Measurements from ENCODE around the gene ZNF423.
A peak's percentile ranks its signal among the peaks of the same experiment; 100 is the strongest.

ZNF423 gene

DNA sequence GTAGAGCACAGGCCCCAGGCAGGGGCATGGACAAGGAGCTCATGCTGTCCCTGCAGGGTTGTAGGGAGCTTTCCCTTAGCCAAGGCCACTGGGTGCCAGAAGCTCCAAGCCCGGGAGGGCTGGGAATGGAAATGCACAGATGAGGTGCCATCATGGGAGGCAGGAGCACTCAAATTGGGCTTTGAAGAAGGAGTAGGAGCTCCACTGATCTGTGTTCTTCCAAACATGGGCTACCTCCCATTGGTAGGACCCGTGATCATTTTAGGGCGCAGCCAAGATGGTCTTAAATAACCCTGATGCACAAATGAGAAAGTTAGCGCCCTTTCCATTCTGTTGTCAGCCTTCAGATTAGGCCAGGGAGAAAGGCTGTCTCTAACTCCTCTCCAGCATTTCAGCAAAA lies 201.5 kb downstream of the ZNF423 start:
- no peak for DNase-seq (ENCODE audit: low read depth, low spot score)

DNA sequence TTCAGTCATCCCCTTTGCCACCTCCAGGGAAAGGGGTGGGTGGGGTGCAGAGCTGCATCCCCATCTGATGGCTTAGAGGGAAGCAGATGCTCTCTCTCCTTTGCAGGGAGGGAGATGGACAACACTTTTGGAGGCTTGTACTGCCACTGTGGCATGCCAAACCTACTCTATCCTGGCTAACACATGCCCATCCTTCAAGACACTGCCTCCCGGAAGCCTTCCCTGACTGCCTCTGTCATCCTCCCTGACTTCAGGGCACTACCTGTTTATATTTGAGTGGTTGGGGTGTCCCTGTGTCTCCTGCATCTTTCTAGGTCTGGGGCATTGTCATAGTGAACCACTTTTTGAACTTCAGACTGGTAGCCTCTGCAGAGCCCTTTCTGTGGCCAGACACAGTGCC lies 202.3 kb downstream of the ZNF423 start:
- no peak overlapping the region for H3K27ac ChIP-seq
- no peak for DNase-seq (ENCODE audit: low read depth, low spot score)

More for the DNA sequence above, 201.5 kb downstream of the ZNF423 start:
- H3K27ac ChIP-seq: no peak overlapping the region

DNA sequence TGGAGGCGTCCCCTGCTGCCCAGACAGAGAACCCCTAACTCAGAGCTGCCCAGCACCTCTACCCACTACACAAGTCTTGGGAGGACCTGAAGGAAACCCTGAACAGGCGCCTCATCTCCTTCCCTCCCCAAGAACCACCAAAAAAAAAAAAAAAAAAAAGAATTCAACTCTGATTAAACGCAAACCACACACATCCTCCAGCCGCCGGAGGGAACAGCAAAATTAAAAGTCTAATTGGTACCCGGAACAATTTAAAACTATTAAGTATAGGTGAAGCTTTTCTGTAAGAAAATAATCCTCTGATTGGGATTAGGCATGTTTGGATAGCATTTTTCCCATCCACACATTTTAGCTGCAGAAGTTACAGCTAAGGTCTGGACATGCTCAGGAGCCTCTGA lies 202.7 kb downstream of the ZNF423 start:
- H3K27ac ChIP-seq: no peak overlapping the region

DNA sequence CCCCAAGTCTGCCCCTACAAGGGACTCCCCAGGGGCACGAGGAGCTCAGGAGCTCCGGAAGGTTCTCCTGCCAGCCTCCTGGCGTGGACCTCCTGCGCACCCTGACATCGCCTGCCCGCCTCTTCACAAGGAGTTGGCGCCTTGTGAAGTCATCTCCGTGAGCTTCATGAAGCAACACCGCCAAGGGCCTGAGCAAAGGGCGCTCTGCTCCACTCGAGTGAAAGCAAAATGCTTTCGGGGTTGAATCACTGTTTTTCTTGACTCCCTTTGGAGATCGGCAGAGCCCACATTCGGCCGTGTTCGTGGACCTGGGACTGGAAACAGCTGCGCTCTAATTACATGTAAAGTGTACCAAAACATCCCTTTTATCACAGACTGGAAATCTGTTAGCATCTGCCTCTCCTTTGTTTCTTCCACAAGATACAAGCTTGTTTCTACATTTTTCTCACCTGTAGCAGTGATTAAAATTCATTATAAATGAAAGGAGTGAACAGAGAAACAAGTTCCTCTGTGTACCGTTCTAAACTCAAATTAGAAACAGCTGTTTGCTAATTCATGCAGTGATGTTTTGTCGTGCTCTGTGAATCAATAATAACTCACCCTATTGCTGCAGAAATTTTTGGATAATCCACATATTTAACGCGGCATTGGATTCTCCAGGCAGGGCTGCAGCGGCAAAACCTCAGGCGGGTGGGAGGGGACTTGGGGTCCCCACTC lies 203.3 kb downstream of the ZNF423 start:
- DNase-seq (ENCODE audit: low read depth, low spot score): no peak
- no peak overlapping the region for H3K27ac ChIP-seq

More for the DNA sequence above, 202.7 kb downstream of the ZNF423 start:
- no peak for DNase-seq (ENCODE audit: low read depth, low spot score)

DNA sequence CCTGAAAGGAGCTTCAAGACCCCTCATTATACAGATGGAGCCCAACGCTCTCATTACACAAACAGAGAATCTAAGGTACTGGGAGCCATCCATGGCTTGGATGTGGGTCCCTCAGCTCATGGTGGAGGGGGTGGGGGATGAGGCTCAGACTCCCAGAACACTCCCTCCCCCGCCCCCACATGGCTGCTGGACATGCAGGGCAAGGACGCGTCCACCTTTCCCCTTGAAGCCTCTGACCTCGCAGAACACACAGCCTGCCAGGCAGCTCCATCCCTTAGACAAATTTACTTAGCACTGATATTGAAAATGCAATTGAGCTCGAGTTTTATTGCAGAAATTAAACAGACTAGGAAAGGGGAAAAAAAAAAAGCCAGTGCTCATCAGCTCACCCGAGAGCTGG lies 203.9 kb downstream of the ZNF423 start:
- H3K27ac ChIP-seq: no peak overlapping the region
- DNase-seq (ENCODE audit: low read depth, low spot score): no peak

DNA sequence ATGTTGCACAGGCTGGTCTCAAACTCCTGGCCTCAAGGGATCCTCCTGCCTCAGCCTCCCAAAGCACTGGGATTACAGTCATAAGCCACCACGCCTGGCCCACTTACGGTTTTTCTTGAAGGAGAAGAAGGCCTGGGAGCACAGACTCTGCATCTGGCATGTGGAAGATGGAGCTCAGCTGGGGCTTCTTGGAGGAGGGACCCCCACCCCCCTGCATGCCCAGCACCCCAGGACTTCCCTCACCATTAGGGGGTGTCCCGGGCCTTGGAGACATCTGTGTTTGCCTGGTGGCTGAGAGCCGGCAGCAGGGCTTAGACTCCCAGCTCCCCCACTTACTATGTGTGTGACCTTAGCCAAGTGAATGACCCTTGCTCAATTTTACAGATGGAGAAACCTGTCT lies 204.7 kb downstream of the ZNF423 start:
- H3K27ac ChIP-seq: no peak overlapping the region
- DNase-seq (ENCODE audit: low read depth, low spot score): no peak

DNA sequence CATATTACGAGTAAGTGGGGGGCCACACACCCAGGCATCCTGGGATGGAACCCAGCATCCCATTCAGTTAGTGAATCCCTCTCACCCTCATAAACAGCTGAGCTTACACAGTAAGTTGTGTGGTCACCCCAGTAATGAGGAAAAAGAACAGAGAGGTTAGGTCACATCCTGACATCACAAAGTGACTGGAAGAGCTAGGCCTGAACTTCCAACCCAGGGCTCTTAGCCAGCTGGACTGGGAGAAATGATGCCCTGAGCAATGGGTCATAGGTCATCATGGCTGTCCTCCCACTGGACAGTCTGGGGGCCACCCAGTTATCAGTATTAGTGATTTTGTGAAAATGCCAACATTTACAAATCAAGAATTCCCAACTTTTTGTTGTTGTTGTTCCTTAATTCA lies 205.3 kb downstream of the ZNF423 start:
- no peak overlapping the region for H3K27ac ChIP-seq
- DNase-seq (ENCODE audit: low read depth, low spot score): no peak

DNA sequence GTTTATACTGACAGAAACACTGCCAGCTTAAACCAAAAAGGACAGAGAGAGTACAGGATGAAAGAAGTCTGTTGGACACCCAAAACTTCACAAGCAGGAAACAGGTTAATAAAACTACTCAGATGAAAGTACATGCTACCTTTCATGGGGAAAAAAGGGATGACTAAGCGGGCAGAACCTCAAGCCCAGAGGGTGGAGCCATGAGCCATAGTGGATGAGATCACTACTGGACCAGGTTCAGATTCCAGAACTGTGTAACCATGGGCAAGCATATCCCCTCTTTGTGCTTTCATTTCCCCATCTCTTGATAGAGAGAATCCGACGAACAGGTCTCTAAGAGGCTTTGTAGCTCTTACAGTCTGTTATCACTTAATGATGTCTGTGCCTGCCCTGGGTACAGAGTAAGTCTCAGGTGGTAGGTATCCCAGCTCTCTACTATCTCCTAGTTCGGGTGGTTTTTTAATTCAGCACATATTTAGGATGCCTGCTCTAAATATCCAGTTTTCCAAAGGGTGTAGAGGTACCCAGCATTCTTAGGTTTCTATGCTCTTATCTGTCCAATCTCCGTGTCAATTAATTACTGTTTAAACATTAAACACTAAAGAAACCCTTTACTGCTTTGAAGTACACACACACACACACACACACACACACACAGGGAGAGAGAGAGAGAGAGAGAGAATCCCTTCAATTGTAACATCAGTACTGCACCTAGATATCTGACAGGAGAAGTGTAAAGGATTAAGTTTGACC lies 206.7 kb downstream of the ZNF423 start:
- peak; percentile 16 for DNase-seq (ENCODE audit: low read depth, low spot score)
- H3K27ac ChIP-seq: no peak overlapping the region

DNA sequence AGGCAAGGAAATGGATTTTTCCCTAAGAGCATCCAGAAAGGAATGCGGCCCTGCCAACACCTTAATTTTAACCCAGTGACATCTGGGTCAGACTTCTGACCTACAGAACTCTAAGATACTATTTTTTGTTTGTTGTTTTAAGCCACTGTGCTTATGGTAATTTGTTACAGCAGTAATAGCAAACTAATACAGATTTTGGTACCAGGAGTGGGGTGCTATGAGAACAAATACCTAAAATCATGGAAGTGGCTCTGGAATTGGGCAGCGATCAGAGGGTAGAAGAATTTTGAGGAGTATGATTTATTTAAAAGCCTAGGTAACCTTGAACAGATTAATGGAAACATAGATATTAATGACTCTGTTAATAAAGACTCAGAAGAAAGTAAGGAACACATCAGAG lies 208.2 kb downstream of the ZNF423 start:
- no peak overlapping the region for H3K27ac ChIP-seq
- no peak for DNase-seq (ENCODE audit: low read depth, low spot score)

DNA sequence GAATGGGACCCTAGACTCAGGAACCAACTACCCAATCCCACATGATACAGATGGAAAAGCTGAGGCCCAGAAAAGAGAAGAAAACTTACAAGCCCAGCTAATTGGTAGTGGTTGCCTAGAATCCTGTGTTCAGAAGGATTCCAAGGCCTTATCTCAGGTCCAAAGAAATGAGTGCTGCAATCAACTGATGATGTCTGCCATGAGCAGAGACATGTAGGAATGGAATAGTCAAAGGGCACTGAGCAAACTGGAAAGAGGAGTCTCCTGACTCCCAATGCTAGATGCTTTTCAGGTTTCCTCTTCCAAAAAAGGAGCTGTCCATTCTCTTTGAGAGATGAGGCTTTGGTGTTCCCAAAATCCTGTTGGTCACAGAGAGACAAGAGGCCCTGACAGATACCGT lies 210.6 kb downstream of the ZNF423 start:
- no peak for DNase-seq (ENCODE audit: low read depth, low spot score)
- H3K27ac ChIP-seq: no peak overlapping the region

DNA sequence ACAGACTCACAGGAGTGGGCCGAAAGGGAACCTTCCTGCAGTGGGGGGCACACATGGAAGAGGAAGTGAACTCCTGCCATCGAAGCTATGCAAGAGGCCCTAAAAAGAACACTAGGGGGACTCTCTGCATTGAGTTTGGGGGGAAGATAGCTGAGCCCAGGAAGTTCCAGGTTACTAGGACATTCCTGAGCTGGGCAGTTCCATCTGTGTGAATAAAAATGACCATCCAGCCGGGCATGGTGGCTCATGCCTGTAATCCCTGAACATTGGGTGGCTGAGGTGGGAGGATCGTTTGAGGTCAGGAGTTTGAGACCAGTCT lies 211.8 kb downstream of the ZNF423 start:
- no peak for DNase-seq (ENCODE audit: low read depth, low spot score)
- no peak overlapping the region for H3K27ac ChIP-seq

DNA sequence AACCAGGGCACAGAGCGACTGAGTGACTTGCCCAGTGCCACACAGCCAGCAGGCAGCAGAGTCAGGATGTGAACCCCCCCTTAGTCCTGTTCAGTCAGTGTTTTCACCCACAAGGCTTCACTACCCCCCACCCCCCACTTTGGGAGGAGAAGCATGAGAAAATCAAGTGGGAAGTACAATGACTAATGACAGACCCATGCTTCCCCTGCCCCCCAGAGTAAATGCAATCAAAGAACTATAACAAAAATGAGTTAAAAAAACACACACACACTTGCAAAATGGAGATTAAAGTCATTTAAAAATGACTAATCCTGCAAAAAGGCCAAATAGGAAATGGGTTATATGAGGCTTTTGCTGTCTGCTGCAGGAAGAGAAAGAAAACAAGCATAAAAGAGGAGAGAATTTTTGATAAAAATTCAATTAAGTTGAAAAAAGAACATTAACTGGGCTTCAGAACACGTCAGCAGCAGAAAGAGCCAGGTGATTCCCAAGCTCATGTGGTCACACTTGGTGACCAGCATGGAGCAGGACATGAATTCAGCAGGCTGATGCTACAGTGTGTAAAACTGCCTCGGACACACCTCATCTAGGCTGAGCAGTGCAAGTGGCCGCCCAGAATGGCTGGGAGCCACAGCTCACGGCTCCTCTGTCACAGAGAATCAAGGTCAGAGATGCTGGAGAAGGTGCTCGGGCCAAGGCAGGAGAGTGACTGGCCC lies 212.3 kb downstream of the ZNF423 start:
- H3K27ac ChIP-seq: no peak overlapping the region
- no peak for DNase-seq (ENCODE audit: low read depth, low spot score)

DNA sequence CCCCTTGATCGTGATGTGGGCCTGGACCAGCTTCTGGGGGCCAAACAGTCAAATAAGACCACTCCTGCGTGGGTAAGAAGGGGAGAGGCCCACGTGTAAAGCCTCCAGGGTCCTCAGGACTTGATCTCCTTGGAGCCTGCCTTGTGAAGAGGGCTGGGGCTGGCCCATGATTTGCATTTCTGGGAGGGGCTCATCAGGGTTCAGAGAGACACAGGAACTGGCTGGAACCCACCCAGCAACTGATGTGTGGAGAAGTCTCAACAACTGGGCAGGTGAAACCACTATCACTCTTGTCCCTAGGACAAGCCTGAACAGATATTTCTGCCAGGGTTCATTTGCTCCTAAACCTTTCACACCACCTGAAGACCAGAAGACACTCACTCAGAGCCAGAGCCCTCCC lies 214.7 kb downstream of the ZNF423 start:
- DNase-seq (ENCODE audit: low read depth, low spot score): no peak
- no peak overlapping the region for H3K27ac ChIP-seq

DNA sequence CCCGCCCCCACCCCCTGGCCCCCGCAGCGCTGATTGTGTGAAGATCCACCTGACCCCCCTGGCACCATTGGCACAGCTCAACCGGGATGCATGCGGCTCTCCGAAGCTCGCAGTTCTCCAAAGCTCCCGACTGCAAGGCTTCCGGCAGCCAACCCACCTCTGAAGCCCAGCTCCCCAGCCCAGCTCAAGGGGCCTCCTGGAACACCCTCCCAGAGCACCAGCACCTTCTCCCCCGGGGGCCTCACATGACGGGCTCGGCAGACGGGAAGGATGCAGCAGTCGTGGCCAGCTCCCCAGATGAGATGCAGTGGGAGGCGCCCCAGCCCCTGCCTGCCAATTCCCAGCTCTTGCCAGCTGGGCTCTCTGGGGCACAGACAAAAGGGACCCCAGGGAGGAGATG lies 215.3 kb downstream of the ZNF423 start:
- no peak for DNase-seq (ENCODE audit: low read depth, low spot score)

DNA sequence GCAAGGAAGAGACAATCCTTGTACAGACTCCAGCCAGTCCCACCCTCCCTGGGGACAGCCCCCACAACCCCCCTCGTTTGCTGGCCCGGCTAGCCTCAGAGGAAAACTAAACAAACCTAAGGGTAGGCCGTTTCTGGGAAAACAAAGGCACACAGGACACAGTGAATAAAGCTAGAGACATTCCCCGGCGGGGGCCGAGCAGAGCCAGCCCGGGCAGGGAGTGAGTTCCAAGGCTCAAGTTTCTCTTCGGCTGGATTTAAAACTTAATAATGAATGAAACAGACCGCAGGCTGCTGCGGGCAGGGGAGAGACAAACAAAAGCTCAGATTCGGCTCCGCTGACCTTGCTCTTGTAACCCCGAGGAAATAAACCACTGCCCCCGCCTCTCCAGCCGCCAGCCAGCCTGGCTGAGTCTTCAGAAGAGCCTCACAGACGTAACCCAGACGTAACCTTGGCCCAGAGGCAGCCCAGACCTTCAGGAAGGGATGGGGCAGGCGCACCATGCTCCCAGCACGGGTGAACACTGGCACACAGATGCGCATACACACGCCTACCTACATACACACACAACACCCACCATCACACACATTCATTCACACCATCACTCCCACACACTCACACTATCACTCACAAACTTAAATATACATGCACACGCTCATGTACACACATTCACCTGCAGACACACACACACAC lies 216.0 kb downstream of the ZNF423 start:
- DNase-seq (ENCODE audit: low read depth, low spot score): no peak
- no peak overlapping the region for H3K27ac ChIP-seq

More for the DNA sequence above, 215.3 kb downstream of the ZNF423 start:
- no peak overlapping the region for H3K27ac ChIP-seq

DNA sequence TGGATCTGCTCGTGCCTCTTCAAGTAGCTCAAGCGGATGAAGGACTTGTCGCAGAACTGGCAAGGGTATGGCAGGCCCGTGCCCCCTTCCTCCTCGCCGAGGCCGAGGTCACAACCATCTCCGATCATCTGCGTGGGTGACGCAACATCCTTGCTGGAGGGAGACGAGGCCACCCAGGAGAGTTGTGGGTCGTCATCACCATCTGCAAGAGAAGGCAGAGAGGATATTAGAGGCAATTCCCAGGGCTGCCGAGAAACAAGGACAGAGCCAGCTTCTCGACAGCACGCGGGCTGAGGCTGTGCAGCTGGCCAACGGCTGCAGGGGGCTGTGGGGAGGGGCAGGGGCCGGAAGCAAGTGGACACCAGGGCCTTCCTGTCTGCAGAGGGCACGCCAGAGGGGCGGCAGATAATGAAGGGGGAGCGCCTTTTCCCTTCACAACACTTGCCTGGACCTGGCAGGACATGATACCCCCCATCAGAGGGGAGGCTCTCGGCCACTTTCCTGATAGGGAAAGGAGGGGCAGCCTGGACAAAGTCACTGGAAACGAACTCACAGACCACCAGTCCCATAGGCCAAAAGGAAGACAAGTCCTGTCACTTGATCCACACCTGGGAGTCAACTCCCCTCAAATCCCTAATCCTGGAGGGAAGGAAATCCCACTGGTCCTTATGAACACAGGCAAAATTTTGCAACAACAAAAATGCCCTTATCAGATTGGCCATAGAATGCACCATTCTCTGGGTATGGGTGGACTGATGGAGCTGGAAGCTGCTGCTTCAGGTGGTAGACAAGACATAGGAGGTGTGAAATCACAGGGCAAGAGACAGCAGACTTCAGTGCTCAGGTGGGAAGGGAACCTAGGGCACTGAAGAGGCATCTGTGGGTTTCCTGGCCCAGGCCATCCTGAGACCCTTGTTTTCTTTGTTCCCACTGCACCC lies 217.0 kb downstream of the ZNF423 start:
- H3K27ac ChIP-seq: no peak overlapping the region
- DNase-seq (ENCODE audit: low read depth, low spot score): no peak

DNA sequence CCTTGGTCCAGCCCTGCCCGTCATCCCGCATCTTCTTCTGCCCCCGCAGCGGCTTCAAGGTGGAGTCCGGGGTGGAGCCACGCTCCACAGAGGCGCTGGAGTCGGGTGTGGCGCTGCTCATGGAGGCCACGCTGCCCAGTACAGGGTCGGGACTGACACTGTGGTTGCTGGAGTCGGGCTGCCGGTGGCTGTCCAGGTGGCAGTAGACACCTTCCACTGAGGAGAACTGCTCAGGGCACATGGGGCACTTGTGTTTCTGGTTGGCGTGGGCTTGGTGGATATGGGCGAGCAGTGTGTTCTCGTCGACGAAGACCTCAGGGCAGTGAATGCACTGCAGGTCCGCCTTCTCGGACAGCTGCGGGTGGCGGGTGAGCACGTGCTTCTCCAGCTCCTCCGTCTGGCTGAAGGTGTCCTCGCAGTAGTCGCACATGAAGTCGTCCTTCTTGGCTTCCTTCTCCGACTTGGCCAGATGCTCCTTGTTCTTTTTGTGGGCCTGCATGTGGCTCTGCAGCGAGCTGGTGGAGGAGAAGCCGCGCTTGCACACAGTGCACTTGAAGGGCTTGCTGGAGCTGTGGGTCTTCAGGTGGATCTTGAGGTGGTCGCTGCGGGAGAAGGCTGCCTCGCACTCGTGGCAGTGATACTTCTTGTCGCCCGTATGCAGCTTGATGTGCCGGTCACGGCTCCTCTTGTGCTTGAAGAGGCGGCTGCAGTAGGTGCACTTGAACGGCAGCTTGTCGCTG lies 217.8 kb downstream of the ZNF423 start:
- DNase-seq (ENCODE audit: low read depth, low spot score): no peak
- H3K27ac ChIP-seq: no peak overlapping the region

DNA sequence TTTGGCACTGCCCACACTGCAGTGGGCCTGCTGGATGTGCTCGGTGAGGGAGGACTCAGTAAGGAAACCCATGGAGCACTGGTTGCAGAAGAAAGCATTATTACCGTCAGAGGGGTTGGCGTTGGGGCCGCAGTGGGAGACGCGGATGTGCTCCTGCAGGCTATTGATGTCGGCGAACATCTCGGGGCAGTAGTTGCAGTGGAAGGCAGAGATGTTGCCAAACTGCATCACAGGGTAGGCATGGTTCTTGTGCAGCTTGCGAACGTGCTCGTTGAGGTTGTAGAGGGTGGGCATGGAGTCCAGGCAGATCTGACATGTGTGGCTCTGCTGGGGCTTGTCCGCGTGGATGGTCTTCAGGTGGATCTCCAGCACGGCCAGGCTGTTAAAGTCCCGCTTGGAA lies 218.4 kb downstream of the ZNF423 start:
- no peak for DNase-seq (ENCODE audit: low read depth, low spot score)
- H3K27ac ChIP-seq: no peak overlapping the region

DNA sequence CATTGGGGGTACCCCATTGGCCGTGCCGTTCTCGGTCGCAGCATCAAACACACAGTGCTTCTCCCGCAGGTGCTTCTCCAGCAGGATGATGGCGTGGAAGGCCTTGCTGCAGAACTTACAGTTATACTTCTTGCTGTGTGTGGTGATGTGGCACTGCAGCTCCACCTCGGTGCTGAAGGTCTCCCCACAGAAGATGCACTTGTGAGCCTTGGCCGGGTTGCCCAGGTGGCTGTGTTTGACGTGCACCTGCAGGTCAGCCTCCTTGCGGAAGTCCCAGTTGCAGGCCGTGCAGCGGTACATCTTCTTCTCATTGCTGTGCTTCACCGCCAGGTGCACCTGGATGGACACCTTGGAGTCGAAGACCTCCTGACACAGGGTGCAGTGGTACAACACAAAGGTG lies 219.3 kb downstream of the ZNF423 start:
- no peak overlapping the region for H3K27ac ChIP-seq
- no peak for DNase-seq (ENCODE audit: low read depth, low spot score)

All from epithelial cell of prostate (primary cell).